SK-N-MC (cell line): ENCODE data around the gene WDR70.
"Not testable (repeated sequence)": the region's sequence is repeated elsewhere in the genome, so short reads cannot be mapped to it uniquely, and the experiment has no call there.

ENCODE experiments used
- EZH2 ChIP-seq: fragments of 200-600 bp; sonication (generic); IDR thresholded peaks from one replicate; pipeline ENCODE4 v1.6.1; 2017; ENCODE audit warnings: antibody characterized with exemption
- FOXP2 ChIP-seq: optimal IDR thresholded peaks from 2 replicates; pipeline ENCODE3; 2011; ENCODE audit warnings: mild to moderate bottlenecking, moderate library complexity; ENCODE audit not compliant: insufficient read depth; ENCODE audit errors: extremely low read length, control extremely low read depth
- POLR2AphosphoS5 ChIP-seq: IDR thresholded peaks from 2 replicates; pipeline ENCODE4 v1.6.1; 2012; ENCODE audit warnings: mild to moderate bottlenecking, low read depth, low read length, borderline replicate concordance

- not testable (repeated sequence) for TF ChIP-seq POLR2AphosphoS5, EZH2, FOXP2
Measured at GRCh38 chr5:37453252-37453651, 74.1 kb downstream of the WDR70 start.
